Measurements from ENCODE around the gene UGT8. TPM values are rescaled to one million over a fixed set of nuclear protein-coding genes. Genes with fewer than 3 reads are reported as not detected.

UGT8 gene
- total RNA-seq, 6 experiments from 2014 or later, result not detected

DNA sequence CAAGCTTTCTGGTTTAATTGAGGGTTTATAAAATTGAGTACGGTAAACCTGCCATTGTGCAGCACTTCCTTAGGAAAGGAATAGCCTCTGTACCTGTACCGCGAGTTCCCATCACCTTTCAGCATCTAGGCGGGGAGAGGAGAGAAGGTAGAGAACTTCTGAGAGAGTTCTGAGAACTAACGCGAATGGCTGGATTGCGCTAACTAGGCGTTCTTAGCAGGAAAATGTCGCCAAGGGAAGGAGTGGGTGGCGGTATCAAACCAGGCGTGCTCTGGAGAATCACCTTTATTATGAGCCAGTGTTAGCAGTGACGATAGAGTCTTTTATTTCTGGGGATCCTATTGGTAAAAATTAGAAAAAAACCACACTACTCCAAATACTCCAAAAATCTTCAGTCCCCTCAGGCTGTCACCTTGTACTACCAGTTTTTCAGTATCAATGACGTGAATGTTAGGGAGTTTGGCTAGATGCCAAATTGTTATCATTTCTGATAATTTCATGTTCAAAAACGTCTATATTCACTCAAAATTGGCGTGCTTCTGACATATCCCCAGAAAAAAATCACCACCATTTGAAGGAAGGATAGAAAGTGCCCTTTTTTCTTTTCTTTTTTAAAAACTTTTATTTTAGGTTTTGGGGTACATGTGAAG is 1.4 kb downstream of the UGT8 start:
- no peak overlapping the region for H3K27ac Mint-ChIP-seq
- no peaks in the 10 kb centered on the region for H3K9me3 Mint-ChIP-seq
- TF ChIP-seq, protein P1, sequence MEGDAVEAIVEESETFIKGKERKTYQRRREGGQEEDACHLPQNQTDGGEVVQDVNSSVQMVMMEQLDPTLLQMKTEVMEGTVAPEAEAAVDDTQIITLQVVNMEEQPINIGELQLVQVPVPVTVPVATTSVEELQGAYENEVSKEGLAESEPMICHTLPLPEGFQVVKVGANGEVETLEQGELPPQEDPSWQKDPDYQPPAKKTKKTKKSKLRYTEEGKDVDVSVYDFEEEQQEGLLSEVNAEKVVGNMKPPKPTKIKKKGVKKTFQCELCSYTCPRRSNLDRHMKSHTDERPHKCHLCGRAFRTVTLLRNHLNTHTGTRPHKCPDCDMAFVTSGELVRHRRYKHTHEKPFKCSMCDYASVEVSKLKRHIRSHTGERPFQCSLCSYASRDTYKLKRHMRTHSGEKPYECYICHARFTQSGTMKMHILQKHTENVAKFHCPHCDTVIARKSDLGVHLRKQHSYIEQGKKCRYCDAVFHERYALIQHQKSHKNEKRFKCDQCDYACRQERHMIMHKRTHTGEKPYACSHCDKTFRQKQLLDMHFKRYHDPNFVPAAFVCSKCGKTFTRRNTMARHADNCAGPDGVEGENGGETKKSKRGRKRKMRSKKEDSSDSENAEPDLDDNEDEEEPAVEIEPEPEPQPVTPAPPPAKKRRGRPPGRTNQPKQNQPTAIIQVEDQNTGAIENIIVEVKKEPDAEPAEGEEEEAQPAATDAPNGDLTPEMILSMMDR (IDR thresholded peaks at IDR 0.05), result no peak
- H3K27me3 Mint-ChIP-seq (ENCODE audit: insufficient read depth), result peaks cover 14% of the 10 kb centered on the region
- DNase-seq, result no peak
- H3K4me1 Mint-ChIP-seq (ENCODE audit: low read depth), result no peaks in the 10 kb centered on the region
- no peaks in the 10 kb centered on the region for H3K36me3 Mint-ChIP-seq (ENCODE audit: low read depth)
- H3K4me3 Mint-ChIP-seq, result no peak overlapping the region

DNA sequence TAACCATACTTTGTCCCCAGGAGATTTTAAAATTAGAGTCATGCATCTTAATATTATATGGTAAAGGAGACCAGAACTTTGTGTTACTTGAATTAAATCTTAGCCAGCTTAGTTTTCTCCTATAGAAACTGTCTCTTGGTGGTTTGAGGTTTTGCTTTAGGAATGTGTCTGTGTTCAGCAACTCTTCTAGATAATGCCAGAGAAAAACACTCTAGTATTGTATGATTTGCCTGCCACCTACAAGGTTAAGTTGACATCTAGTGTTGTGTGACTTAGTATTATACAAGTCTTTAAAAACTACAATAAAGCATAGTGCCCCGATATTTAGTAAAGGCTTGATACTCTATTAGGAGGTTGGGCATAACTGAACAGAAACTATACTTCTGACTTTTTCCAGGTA is 2.1 kb downstream of the UGT8 start:
- Mint-ChIP-seq H3K27me3 (ENCODE audit: insufficient read depth) (peaks cover 11% of the 10 kb centered on the region), H3K4me1 (ENCODE audit: low read depth) (no peaks in the 10 kb centered on the region), H3K27ac (no peak overlapping the region), H3K4me3 (no peak overlapping the region), H3K36me3 (ENCODE audit: low read depth) (no peaks in the 10 kb centered on the region), H3K9me3 (no peaks in the 10 kb centered on the region)
- DNase-seq, result no peak
- TF ChIP-seq, protein P1 (IDR thresholded peaks at IDR 0.05), result no peak

DNA sequence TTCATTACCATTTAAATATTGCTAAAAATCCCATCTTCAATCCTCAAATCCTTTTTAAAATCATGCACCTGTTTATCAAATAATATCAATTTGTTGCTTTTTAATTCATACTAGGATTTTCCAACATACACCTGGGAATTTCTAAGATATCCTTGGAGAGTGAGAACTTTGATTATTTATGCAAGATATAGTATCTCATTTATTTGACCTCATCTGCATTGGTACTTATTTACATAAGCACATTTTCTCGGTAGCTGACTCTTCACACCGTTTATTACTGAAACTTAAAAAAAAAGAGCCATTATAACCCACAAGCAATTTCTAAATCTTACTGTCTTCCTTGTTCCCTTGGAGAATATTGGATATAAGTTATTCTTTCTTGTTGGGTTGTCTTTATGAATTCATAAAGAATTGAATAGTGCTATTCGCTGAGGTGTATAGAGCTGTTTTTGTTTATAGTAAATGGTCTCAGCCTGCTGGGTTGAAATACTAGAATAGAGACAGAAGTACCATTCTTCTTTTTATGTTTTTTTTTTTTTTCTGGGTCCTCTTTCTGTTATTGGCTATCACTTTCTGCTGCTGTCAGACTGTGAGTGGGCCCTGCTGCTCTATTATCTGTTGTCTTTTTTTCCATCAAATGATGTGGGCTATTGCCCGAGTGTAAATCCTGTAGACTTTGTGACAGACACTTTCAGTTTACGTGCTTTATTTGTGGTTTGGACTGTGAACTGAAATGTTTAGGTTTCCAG is 2.9 kb downstream of the UGT8 start:
- H3K36me3 Mint-ChIP-seq (ENCODE audit: low read depth), result no peaks in the 10 kb centered on the region
- TF ChIP-seq, protein P1 (IDR thresholded peaks at IDR 0.05), result no peak
- H3K27me3 Mint-ChIP-seq (ENCODE audit: insufficient read depth), result peaks cover 11% of the 10 kb centered on the region
- H3K9me3 Mint-ChIP-seq, result no peaks in the 10 kb centered on the region
- H3K4me3 Mint-ChIP-seq, result no peak overlapping the region
- no peak for DNase-seq
- no peaks in the 10 kb centered on the region for H3K4me1 Mint-ChIP-seq (ENCODE audit: low read depth)
- H3K27ac Mint-ChIP-seq, result no peak overlapping the region

DNA sequence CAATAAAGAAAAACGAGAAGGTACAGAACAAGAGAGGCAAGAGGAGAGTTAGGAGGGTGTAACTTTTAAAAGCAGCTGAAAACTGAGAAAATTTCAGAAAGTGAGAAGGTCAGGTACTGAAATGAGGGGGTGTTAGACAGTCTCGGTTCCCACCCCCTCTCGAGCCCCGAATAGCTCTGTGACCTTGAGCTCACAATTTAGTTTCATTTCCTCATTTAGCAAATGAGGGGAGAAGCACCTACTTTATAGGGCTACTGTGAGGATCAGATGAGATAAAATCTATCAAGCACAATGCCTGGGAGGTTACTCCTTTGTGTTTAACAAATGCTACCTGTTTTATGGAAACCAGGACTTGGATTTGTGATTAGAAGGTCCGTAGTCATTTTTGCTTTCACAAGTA is 4.9 kb downstream of the UGT8 start:
- no peaks in the 10 kb centered on the region for H3K4me1 Mint-ChIP-seq (ENCODE audit: low read depth)
- H3K9me3 Mint-ChIP-seq, result no peaks in the 10 kb centered on the region
- H3K27ac Mint-ChIP-seq, result no peak overlapping the region
- H3K4me3 Mint-ChIP-seq, result no peak overlapping the region
- H3K36me3 Mint-ChIP-seq (ENCODE audit: low read depth), result no peaks in the 10 kb centered on the region
- TF ChIP-seq, protein P1 (IDR thresholded peaks at IDR 0.05), result no peak
- H3K27me3 Mint-ChIP-seq (ENCODE audit: insufficient read depth), result peaks cover 11% of the 10 kb centered on the region
- no peak for DNase-seq

DNA sequence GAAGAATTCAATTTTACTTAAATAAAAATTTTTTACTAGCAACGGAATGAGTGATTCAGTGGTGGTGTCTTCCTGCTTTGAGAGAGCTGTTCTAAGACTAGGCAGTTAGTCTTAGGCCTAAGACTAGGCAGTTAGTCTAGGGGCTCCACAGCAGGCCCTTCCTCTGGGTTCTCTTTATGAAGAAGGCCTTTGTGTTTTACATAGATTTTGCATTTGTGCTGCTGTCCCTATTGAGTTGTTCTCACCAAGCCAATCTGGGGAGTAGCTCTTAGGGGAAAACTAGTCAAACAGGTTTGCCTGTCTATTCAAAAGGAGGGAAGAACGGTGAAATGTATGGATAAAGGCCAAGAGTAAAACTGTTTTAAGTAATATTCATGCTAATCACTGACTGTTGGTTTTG is 7.6 kb downstream of the UGT8 start:
- Mint-ChIP-seq H3K27ac (no peak overlapping the region), H3K36me3 (ENCODE audit: low read depth) (no peaks in the 10 kb centered on the region), H3K27me3 (ENCODE audit: insufficient read depth) (no peaks in the 10 kb centered on the region), H3K4me1 (ENCODE audit: low read depth) (no peaks in the 10 kb centered on the region), H3K4me3 (no peak overlapping the region), H3K9me3 (no peaks in the 10 kb centered on the region)
- no peak for DNase-seq
- TF ChIP-seq, protein P1 (IDR thresholded peaks at IDR 0.05), result no peak

All from HFFc6 (cell line).